ENCODE measurements around the gene TTC21A.
"Not testable (repeated sequence)": the region's sequence is repeated elsewhere in the genome, so short reads cannot be mapped to it uniquely, and the experiment has no call there.

TTC21A gene

GRCh38 chr3:39107388-39108199, at the start of gene TTC21A, which contains the start of gene GORASP1:
Gene TTC21A (plus strand): TSS chr3:39107680. CDS start chr3:39107838, 158 bp downstream.
Gene GORASP1 (minus strand): TSS chr3:39107627. CDS start chr3:39107541, 86 bp downstream.
- in situ Hi-C loops (cut with MboI; ENCODE audit: low sequenced_read_pairs) = no loop called here

- in situ Hi-C loops (cut with MboI; ENCODE audit: low sequenced_read_pairs) = not testable (repeated sequence)
Observed at GRCh38 chr3:39061228-39061627, 46.3 kb upstream of the TTC21A start.

- in situ Hi-C loops (cut with MboI; ENCODE audit: low sequenced_read_pairs) = no loop called here
Observed at GRCh38 chr3:39062180-39062579, 45.3 kb upstream of the TTC21A start.

- in situ Hi-C loops (cut with MboI; ENCODE audit: low sequenced_read_pairs) = no loop called here
Observed at GRCh38 chr3:39063143-39063542, 44.3 kb upstream of the TTC21A start.

GRCh38 chr3:39064646-39065045, 42.8 kb upstream of the TTC21A start:
- in situ Hi-C loops (cut with MboI; ENCODE audit: low sequenced_read_pairs) = no loop called here

- in situ Hi-C loops (cut with MboI; ENCODE audit: low sequenced_read_pairs) = no loop called here
Observed at GRCh38 chr3:39065197-39065596, 42.3 kb upstream of the TTC21A start.

DNA sequence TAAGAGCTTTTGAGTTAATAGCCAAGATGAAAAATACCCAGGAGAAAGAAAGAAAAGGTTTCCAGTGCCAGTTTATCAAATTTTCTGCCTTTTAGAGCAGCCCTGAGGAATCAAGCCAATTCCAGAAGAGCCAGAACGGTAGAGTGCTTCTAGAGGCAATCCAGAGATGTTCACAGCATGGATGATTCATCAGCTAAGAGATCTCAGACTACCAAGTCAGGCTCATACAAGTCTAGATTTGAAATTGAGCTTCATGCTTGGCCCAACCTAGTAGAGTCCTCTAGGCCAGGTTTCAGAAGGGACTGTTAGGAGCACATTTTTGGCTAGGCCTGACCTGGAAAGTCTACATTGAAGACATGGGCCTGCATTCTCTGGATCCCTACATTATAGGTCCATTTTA, 40.2 kb upstream of the TTC21A start:
- in situ Hi-C loops (cut with MboI; ENCODE audit: low sequenced_read_pairs) = no loop called here

DNA sequence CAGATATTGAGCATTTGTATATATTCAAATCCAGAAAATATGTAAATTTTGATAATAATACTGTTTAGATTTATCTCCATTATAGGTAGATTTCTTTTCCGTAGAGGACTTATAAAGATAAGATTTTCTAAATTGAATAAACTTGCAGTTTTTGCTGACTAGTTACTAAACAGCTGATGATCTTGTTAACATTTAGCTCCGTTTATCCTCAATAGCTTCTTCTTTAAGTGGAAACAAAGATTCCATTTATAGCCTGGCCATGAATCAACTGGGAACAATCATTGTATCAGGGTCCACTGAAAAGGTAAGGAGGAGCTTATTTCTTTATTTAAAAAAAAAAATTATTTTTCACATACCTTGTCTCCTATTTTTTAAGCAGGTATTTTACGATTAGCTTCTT, 38.9 kb upstream of the TTC21A start:
- in situ Hi-C loops (cut with MboI; ENCODE audit: low sequenced_read_pairs) = no loop called here

DNA sequence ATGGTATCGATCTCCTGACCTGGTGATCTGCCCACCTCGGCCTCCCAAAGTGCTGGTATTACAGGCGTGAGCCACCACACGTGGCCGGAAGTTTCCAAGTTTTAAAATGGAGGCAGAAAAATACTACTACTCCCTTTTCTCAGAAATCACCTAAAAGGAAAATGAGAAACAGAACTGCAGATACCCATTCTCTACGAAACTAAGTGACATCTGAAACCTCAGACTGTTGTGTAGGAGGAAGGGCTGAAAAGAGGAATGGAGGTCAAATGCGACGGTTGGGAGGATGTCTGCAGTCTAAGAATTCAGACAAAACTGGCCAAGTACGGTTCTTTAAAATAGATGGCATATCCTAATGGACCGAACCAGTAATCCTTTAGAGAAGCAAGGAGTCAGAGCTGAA, 31.6 kb upstream of the TTC21A start:
- in situ Hi-C loops (cut with MboI; ENCODE audit: low sequenced_read_pairs) = loop anchor here (25.0 kb wide), 1 partner anchor 211 kb away; the partner anchor contains the start of gene CX3CR1

- in situ Hi-C loops (cut with MboI; ENCODE audit: low sequenced_read_pairs) = loop anchor here (25.0 kb wide), 1 partner anchor 208 kb away; the partner anchor contains the start of gene CX3CR1
Observed at GRCh38 chr3:39079530-39079929, 27.9 kb upstream of the TTC21A start.

- in situ Hi-C loops (cut with MboI; ENCODE audit: low sequenced_read_pairs) = loop anchor here (25.0 kb wide), 1 partner anchor 207 kb away; the partner anchor contains the start of gene CX3CR1
Observed at GRCh38 chr3:39080026-39080425, 27.5 kb upstream of the TTC21A start.

GRCh38 chr3:39082666-39083313, 24.7 kb upstream of the TTC21A start:
- in situ Hi-C loops (cut with MboI; ENCODE audit: low sequenced_read_pairs) = loop anchor here (25.0 kb wide), 1 partner anchor 205 kb away; the partner anchor contains the start of gene CX3CR1

DNA sequence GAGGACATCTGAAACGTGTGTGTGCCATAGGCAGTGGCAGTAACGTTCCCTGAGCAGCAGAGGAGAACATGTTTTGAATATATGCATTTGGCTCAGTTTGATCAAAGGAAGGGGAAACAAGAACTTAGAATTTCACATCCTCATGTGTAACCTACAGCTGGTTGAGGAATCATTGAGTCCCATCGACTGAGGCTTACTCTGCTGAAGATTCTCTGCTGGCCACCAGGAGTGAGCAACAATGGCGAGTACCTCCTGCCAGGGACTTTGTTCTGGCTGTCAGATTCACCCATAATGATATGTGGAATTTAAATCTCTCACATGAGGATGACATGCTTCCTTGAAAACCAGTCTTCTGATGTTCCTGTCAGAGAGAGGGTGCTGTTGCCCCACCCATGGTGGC, 21.3 kb upstream of the TTC21A start:
- in situ Hi-C loops (cut with MboI; ENCODE audit: low sequenced_read_pairs) = loop anchor here (25.0 kb wide), 1 partner anchor 201 kb away; the partner anchor contains the start of gene CX3CR1

- in situ Hi-C loops (cut with MboI; ENCODE audit: low sequenced_read_pairs) = loop anchor here (25.0 kb wide), 1 partner anchor 199 kb away; the partner anchor contains the start of gene CX3CR1
Observed at GRCh38 chr3:39088456-39088855, 19.0 kb upstream of the TTC21A start.

DNA sequence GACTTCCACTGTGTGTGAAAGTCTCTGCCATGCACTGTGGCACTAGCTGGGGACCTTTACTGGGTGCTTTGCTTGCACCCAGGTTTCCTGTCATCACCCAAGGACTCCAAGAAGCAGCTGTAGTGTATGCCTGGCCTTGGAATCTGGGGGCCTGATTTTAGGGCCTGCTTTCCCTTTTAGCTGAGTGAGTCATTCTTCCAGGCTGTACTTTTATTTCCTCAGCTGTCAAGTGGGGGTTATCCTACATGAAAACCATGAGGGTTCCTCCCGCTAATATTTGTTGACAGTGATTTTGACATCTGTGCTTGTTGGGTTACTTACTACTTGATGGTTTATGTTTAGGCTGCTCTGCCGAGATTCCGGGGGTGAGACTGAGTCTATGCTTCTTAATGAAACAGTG, 18.6 kb upstream of the TTC21A start:
- in situ Hi-C loops (cut with MboI; ENCODE audit: low sequenced_read_pairs) = loop anchor here (25.0 kb wide), 1 partner anchor 198 kb away; the partner anchor contains the start of gene CX3CR1

GRCh38 chr3:39090922-39091321, 16.6 kb upstream of the TTC21A start:
- in situ Hi-C loops (cut with MboI; ENCODE audit: low sequenced_read_pairs) = loop anchor here (25.0 kb wide), 1 partner anchor 196 kb away; the partner anchor contains the start of gene CX3CR1

DNA sequence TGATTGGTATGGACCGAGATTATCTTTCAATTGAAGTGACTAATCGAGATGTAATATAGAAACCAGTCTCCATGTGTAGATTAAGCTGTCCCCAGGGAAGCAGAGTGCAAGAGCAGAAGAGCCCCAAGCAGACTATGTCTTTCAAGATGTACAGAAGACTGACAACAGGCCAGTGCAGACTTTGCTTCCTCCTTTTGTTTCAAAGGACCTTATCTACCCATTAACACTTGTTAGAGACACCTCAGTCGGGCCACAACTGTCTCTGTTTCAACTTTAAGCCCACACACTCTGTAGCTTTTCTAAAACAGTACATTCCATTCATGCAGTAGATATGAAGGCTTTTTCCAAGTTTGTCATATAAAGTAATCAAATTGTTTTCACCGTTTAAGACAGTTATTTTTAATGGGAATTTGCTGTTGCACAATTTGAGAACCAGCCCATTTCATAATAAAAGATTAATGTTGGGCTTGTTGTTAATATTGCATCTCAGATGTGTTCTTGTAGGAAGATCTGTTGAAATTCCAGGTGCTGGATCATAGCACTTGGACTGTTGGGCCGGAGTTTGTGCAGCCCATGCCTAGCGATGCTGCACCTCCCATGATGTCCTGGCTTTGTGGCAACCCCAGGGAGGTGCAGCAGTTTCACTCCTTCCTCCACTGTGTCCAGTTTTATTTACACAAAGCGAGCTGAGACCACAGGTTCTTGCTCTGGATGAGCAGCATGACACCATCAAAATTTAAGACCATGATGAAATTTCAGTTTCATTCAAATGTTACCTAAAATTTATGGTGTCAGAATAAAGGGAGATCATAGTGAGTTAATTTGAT, 12.4 kb upstream of the TTC21A start:
- in situ Hi-C loops (cut with MboI; ENCODE audit: low sequenced_read_pairs) = loop anchor here (25.0 kb wide), 1 partner anchor 192 kb away; the partner anchor contains the start of gene CX3CR1

DNA sequence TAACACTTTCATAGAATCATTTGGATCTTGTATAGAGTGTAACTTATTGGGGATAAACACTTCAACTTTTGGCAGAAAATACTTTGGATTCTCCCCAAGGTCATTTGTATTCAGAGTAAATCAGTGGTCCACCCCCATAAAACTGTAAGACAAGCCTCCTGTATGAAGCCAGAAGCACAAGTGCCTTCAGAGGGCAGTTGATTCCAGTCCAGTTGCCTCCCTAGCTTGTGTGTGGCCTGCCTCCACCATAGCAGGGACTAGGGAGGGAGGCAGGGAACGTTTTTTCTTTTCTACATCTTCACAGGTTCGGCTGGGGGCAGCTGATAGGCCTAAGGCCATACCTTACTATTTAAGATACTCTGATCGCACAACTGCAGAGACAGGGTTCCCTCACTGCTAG, 11.7 kb upstream of the TTC21A start:
- in situ Hi-C loops (cut with MboI; ENCODE audit: low sequenced_read_pairs) = loop anchor here (25.0 kb wide), 1 partner anchor 192 kb away; the partner anchor contains the start of gene CX3CR1

DNA sequence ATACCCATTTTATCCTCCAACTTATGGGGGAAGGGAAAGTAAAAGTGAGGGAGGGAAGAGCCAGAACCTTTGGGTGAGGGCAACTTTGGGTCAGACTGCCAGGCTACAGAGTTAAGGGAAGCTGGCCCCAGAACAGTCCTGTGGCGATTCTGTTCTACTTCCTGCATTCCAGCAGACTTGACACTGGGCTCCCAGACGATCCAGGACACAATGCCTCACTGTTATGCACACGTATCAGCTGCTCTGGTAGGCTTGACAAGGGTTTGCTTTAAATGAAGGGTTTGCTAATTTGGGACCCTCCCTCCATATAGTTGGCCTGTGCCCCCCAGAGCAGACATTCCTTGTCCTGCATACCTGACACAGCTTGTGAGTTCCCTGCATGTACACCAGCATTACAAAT, 10.7 kb upstream of the TTC21A start:
- in situ Hi-C loops (cut with MboI; ENCODE audit: low sequenced_read_pairs) = loop anchor here (25.0 kb wide), 1 partner anchor 191 kb away; the partner anchor contains the start of gene CX3CR1

Measured in HL-60/S4 (cell line).